Thoracic aorta (tissue), 2 donors: ENCODE results near the gene POLN. TPM values are rescaled to one million over a fixed set of nuclear protein-coding genes. Genes with fewer than 3 reads are reported as not detected.

Experiments
- ATAC-seq: fragments of 150-250 bp; one replicate; pipeline ENCODE4 v1.8.0; 2017; ENCODE audit warnings: low read depth; ENCODE audit not compliant: insufficient number of reproducible peaks, low FRiP score
- DNase-seq: peaks from one replicate; pipeline ENCODE4 v3.0.0-alpha.2; 2020; ENCODE audit warnings: low spot score
- H3K27ac ChIP-seq, 2 donors: fragments of 200-600 bp; sonication (generic); 1 replicate in 1 of 2; 2 replicates in 1 of 2; pipeline ENCODE4 v1.5.1; 2016; ENCODE audit warnings: mild to moderate bottlenecking in 2 of 2, moderate library complexity in 2 of 2
- H3K27me3 ChIP-seq: fragments of 200-600 bp; sonication (generic); replicated peaks from 2 replicates; pipeline ENCODE4 v1.6.0; 2016; ENCODE audit warnings: mild to moderate bottlenecking; ENCODE audit not compliant: insufficient read depth
- H3K36me3 ChIP-seq: fragments of 200-600 bp; sonication (generic); one replicate; pipeline ENCODE4 v1.5.1; 2016
- H3K4me1 ChIP-seq, 2 donors: fragments of 200-600 bp; sonication (generic); 1 replicate in 1 of 2; 2 replicates in 1 of 2; pipeline versions ENCODE4 v1.5.1 to v1.6.0; 2016; ENCODE audit warnings: low read depth in 2 of 2, mild to moderate bottlenecking in 1 of 2; ENCODE audit not compliant: control insufficient read depth in 1 of 2
- H3K4me3 ChIP-seq: fragments of 200-600 bp; sonication (generic); 2 replicates; pipeline ENCODE4 v1.5.1; 2016; ENCODE audit warnings: mild to moderate bottlenecking
- H3K9me3 ChIP-seq: fragments of 200-600 bp; sonication (generic); 2 replicates; pipeline ENCODE4 v1.5.1; 2016
- total RNA-seq, 2 donors: library from RNA; depleted of rRNA; stranded (reverse); fragments of >200 nt; gene quantifications; one replicate each; pipeline versions ENCODE4 v1.1.0 to v1.2.3, GENCODE V29; 2016
- TF ChIP-seq, protein P1 (sequence below): fragments of 200-600 bp; sonication (generic); IDR thresholded peaks from one replicate; pipeline ENCODE4 v1.5.1; 2019; ENCODE audit warnings: antibody characterized with exemption

POLN gene
- total RNA-seq, 2 donors from 2014 or later = 3.2 to 3.5 TPM

DNA sequence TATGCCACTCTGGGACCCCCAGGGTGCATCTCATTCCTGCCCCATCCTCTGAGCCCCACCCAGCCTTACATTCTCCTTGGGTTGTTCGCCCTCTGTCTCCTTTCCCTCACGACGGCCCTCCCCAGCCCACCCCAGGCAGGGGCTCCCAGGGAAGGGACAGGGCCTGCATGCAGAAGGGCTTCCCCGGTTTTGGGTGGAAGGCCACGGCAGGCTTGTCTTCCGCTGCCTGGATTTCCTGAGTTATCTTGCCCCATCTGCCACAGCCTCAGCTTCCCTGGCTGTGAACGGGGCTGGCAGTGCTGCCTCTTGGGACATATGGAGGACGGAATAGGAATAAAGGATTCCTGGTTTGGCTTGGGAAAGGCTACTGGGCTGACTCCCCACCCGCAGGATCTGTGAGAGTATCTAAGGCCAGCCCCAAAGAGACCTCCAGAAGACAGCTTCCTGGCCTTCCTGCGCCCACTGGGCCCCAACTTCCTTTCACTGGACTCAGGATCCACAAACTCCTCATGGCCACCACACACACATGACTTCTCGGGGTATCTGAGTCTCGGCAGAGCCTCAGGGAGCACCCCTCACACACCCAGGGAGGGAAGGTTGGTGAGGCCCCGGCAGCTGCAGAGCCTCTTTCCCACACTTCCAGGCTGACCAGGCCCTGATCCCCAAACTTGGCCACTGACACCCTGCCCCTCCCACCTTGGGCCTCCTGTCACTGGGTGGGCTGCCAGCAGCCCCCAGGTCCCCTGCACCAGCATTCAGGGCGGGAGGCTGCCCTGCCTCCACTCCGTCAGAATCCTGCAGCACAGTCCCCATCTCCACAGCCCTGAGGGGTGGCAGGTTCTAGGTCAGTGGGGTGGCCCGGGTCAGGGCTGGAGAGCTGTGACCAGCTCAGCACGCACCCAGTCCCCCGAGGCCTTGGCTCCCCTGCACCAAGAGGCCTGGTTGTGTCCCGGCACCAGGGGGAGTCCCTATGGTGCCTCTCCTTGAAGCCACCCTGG is 23.5 kb upstream of the POLN start:
- ATAC-seq (no peak), DNase-seq (no peak)
- TF ChIP-seq, protein P1, sequence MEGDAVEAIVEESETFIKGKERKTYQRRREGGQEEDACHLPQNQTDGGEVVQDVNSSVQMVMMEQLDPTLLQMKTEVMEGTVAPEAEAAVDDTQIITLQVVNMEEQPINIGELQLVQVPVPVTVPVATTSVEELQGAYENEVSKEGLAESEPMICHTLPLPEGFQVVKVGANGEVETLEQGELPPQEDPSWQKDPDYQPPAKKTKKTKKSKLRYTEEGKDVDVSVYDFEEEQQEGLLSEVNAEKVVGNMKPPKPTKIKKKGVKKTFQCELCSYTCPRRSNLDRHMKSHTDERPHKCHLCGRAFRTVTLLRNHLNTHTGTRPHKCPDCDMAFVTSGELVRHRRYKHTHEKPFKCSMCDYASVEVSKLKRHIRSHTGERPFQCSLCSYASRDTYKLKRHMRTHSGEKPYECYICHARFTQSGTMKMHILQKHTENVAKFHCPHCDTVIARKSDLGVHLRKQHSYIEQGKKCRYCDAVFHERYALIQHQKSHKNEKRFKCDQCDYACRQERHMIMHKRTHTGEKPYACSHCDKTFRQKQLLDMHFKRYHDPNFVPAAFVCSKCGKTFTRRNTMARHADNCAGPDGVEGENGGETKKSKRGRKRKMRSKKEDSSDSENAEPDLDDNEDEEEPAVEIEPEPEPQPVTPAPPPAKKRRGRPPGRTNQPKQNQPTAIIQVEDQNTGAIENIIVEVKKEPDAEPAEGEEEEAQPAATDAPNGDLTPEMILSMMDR = no peak
- Histone ChIP-seq H3K27ac (peak overlapping the region; percentile 12 to 30), H3K27me3 (no peaks in the 10 kb centered on the region), H3K4me3 (no peak overlapping the region), H3K4me1 (peaks cover under 1 to 30% of the 10 kb centered on the region in 2 donors), H3K9me3 (no peaks in the 10 kb centered on the region), H3K36me3 (no peaks in the 10 kb centered on the region)

DNA sequence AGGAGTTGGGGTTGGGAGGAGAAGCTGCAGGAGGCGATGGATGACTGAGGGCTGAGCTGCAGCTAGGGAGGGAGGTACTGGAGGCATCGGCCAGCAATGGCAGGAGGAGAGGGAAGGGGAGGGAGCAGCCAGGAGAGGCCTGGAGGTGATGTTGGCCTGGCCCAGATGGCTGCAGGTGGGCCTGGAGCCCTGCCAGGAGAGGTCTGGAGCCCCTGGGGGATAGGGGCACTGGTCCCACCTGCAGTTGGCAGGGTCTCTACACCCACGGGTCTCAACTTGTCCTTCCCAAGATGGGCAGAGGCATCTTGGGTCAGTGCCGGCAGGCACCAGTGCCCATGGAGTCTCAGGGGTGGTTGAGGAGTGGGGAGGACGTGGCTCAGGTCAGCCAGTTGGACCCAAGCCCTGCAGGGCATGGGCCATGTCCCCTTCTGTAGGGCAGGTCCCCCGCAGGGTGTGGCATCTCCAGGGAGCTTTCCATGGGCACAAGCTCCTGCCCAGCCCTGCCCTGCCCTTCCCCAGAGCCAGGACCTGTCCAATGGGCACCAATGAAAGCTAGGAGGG is 22.6 kb upstream of the POLN start:
- H3K9me3 ChIP-seq = no peaks in the 10 kb centered on the region
- H3K4me3 ChIP-seq = no peak overlapping the region
- ATAC-seq (no peak), DNase-seq (no peak)
- H3K36me3 ChIP-seq = no peaks in the 10 kb centered on the region
- TF ChIP-seq, protein P1 = no peak
- H3K27me3 ChIP-seq = no peaks in the 10 kb centered on the region
- no peak overlapping the region for H3K27ac ChIP-seq
- H3K4me1 ChIP-seq = peaks cover 9 to 38% of the 10 kb centered on the region in 2 donors

DNA sequence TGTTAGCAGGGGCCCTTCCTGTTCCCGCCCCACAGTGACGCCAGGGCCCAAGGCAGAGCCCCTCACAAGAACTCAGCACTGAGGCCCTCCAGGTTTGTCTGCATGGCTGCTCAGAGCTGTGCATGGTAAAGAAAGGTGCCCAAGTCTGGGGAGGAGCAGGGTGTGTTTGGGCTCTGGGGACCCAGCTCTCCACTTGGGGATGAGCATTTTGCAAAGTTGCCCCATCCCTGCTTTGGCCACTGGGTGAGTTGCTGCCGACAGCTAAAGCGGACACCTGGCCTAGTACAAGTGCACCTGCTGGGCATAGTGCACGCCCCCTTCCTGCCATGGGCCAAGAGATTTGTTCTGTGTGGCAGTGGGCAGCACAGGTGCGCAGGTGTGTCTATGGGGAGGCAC is 22.0 kb upstream of the POLN start:
- Histone ChIP-seq H3K27ac (no peak overlapping the region), H3K27me3 (no peaks in the 10 kb centered on the region), H3K4me1 (peaks cover 15 to 45% of the 10 kb centered on the region in 2 donors), H3K9me3 (no peaks in the 10 kb centered on the region), H3K4me3 (no peak overlapping the region), H3K36me3 (no peaks in the 10 kb centered on the region)
- ATAC-seq (no peak), DNase-seq (no peak)
- TF ChIP-seq, protein P1 = no peak

DNA sequence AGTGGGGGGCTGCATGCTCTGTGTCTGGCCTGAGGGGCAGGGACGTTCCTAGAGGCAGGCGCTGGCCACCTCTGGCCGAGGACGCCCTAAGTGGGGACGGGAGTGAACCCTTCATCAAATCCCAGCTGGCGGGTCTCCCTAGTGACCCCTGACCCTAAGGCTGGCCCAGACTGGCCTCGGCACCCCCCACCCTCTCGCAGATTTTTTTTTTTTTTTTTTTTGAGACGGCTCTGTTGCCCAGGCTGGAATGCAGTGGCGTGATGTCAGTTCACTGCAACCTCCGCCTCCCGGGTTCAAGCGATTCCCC is 21.0 kb upstream of the POLN start:
- no peak for ATAC-seq
- Histone ChIP-seq H3K4me1 (peaks cover 23 to 55% of the 10 kb centered on the region in 2 donors), H3K36me3 (no peaks in the 10 kb centered on the region), H3K4me3 (peak overlapping the region; percentile 78), H3K27ac (peak overlapping the region; percentile 83 to 90), H3K27me3 (no peaks in the 10 kb centered on the region), H3K9me3 (no peaks in the 10 kb centered on the region)
- TF ChIP-seq, protein P1 = no peak
- no peak for DNase-seq

DNA sequence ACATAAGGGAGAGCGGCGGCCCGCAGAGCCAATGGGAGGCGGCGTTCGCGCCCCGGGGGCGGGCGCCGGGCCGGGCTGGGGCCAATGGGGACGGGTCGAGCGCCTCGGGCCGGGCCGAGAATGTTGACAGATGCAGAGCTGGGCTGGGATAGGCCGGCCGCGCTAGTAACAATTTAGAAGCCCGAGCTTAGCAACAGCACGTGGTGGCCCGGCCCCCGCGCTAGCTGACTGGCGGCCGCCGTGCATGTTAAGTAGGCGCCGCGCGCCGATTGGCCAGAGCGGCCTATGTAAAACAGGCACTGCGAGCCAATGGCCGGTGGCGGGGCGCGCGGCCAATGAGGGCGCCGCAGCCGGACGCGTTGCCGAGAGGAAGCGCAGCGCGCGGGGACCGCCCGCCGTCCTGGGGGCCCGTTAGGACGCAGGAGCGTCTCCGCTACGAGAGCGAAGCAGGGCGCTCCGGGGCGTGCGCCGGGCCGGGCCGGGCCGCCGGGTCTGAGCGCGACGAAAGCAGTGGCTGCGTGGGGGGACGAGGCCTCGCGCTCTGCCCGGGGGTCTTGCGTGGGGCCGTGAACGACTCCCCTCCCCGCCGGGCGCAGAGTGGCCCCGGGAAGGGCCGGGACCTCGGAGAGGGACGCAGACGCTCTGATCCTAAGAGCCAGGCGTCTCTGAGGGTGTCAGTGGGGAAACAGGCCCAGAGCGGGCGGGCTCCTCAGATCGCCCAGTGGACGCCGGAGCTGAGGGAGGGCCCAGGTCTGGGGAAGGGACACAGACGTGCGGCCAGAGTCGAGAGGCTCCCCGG is 20.4 kb upstream of the POLN start:
- H3K36me3 ChIP-seq = no peaks in the 10 kb centered on the region
- TF ChIP-seq, protein P1 = no peak
- peak; percentile 93 for ATAC-seq
- peak overlapping the region; percentile 83 to 90 for H3K27ac ChIP-seq
- no peaks in the 10 kb centered on the region for H3K27me3 ChIP-seq
- H3K4me1 ChIP-seq = peaks cover 29 to 61% of the 10 kb centered on the region in 2 donors
- H3K9me3 ChIP-seq = no peaks in the 10 kb centered on the region
- DNase-seq = peak; percentile 99
- peak overlapping the region; percentile 78 for H3K4me3 ChIP-seq
